ENCODE results near the gene UBR1.
"Not testable (repeated sequence)": the region's sequence is repeated elsewhere in the genome, so short reads cannot be mapped to it uniquely, and the experiment has no call there.

UBR1 gene

DNA sequence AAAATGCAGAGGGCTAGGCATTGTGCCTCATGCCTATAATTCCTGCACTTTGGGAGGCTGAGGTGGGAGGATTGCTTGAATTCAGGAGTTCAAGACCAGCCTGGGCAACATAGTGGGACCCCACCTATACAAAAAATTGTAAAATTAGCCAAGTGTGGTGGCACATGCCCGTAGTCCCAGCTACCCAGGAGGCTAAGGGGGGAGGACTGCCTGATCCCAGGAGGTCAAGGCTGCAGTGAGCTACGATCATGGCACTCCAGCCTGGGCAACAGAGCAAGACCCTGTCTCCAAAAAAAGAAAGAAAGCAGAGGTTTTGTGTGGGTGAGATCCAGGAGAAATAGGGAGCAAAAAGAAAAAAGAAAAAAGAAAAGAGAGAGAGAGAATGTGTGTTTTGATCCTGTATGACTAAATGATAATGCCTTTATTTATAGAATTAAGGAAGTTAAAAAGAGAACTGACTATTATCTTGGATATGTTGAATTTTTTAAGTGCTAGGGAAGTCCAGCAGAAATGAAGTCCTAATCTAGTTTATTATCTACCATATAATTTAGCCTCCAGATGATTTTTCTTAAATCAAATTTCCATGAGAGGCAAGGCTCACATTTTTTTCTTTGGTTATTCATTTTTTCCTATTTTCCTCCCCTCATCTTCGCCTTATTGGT is 190.1 kb downstream of the UBR1 start:
- no peak for DNase-seq (ENCODE audit: low read depth, low spot score)

DNA sequence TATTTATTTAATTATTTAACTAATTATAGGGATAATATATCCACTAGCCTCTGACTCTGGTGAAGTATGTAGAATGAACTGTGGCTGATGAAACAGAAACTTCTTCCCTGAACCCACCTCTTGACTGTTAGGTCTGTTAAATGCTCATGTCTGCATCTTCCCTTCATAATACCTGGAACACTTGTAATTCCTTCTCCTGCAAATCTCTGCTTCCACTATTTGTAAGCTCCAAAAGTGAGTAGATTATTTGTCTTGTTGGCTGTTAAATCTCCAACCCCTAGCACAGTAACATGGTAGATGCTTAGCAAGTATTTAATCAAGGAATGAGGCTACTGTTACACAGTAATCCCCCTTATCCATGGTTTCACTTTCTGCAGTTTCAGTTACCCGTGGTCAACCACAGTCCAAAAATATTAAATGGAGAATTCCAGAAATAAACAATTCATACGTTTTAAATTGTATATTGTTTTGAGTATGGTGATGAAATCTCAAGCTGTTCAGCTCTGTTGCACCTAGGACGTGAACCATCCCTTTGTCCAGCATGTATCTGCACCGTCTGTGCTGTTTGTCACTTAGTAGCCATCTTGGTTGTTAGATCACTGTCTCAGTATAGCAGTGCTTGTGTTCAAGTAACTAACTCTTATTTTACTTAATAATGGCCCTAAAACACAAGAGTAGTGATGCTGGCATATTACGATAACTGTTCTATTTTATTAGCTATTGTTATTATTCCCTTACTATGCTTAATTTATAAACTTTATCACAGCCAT is 190.9 kb downstream of the UBR1 start:
- DNase-seq (ENCODE audit: low read depth, low spot score), result no peak

DNA sequence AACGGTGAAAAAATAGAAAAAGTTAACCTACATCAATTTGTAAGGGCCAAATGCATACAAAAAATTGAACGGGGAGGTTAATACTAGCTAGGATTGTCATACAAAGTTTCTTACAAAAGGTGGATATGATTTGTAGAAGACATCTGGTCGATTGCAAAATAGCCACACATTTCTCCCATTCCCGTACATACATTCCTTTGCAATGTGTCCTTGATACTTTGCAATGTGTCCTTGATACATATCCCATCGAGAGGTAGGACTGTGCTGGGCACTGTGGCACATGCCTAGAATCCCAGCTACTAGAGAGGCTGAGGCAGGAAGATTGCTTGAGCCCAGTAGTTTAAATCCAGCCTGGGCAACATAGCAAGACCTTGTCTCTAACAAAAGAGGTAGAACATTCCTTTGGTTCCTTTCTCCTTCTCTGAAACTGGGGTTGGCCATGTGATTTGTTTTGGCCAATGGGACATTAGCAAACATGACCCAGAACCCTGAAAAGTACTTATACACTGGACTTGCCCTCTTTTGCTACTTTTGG is 194.7 kb downstream of the UBR1 start:
- no peak for DNase-seq (ENCODE audit: low read depth, low spot score)

DNA sequence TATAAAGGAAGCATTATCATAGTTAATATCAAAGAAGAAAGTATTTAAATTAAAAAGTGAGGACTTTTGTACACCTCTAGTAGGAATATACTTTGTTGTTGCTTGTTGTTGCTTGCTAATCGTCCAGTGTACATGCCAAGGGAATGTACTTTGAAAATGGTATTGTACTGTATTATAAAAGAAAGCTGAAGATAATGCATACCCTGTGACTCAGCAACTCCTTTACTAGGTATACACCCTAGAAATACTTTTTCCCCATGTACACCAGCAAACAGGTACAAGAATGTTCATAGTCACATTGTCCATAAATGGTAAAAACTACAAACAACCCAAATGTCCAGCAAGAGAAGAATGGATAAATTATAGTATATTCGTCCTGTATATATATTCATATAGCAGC is 197.3 kb downstream of the UBR1 start:
- no peak for DNase-seq (ENCODE audit: low read depth, low spot score)

GRCh38 chr15:42903388-42904324 is 202.2 kb downstream of the UBR1 start:
- no peak for DNase-seq (ENCODE audit: low read depth, low spot score)

DNA sequence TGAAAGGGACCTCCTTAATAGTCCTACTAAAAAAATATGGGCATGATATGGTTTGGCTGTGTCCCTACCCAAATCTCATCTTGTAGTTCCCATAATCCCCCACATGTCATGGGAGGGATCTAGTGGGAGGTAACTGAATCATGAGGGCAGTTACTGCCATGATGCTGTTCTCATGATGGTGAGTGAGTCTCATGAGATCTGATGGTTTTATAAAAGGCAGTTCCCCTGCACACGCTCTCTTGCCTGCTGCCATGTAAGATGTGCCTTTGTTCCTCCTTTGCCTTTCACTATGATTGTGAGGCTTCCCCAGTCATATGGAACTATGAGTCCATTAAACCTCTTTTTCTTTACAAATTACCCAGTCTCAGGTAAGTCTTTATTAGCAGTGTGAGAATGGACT is 211.9 kb downstream of the UBR1 start:
- DNase-seq (ENCODE audit: low read depth, low spot score), result not testable (repeated sequence)
